ENCODE measurements around the gene CDC42EP5.
A peak's percentile ranks its signal among the peaks of the same experiment; 100 is the strongest.

Gene CDC42EP5

DNA sequence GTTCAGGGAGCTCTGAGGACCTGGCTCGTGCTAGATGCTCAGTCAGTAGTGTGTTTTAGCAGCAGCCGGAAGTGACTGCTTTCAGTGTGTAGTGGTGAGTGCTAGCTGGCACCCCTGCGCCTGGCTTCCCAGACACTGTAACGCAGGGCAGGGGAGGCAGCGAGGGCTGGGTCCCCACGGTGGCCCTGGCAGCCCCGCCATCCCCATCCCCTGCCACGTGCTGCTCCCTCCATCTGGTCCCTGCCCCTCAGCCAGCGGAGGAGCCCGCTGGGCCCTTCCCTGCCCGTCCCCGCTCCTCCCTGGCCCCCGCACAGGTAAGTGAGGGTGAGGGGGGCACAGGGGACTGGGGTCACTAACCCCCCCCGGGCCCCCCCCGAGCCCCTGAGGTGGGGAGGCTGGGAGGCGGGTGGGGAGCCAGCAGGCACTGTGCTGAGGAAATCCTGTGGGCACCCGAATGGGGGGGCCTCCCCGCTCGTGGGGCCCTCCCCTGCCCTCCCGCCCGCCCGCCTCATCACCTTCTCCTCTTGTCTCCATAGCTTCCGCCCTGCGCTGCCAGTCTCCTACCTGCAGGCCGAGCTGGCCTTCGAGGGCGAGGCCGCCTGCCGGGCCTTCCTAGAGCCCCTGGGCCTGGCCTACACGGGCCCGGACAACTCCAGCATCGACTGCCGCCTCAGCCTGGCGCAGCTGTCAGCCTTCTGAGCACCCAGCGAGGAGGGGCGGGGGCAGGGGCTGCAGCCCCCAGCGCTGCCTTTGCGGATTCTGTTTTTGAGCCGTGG is 12.7 kb downstream of the CDC42EP5 start:
- H3K79me1 ChIP-seq (replicated peaks; ENCODE audit: low read length, poor library complexity, severe bottlenecking) = peaks cover 25% of the 10 kb centered on the region
- H2BK120ac ChIP-seq (ENCODE audit: low read depth, low read length) = no peak overlapping the region
- no peak for DNase-seq
- no peak overlapping the region for H3K4ac ChIP-seq (ENCODE audit: low read depth in 1 of 2, low read length in 2 of 2)
- no peak overlapping the region for H3K18ac ChIP-seq (ENCODE audit: low read depth in 1 of 2, low read length in 2 of 2)
- peak overlapping the region in 1 of 2 experiments; percentile 24 for H3K4me3 ChIP-seq (ENCODE audit: insufficient read depth in 1 of 2, low read depth in 1 of 2, low read length in 2 of 2)
- no peak overlapping the region for H2BK15ac ChIP-seq (ENCODE audit: low read depth, poor library complexity, severe bottlenecking)
- no peak overlapping the region for H3K9ac ChIP-seq (ENCODE audit: low read length)
- no peak overlapping the region for H3K14ac ChIP-seq (ENCODE audit: low read length in 2 of 2)
- H2BK12ac ChIP-seq (ENCODE audit: low read length in 2 of 2) = no peak overlapping the region
- peaks cover 54% of the 10 kb centered on the region for H3K4me1 ChIP-seq (ENCODE audit: control insufficient read depth, insufficient read depth, low read depth, low read length)
- H2AK5ac ChIP-seq (ENCODE audit: low read length, severe bottlenecking) = no peak overlapping the region
- H4K8ac ChIP-seq (ENCODE audit: low read length) = no peak overlapping the region
- no peak overlapping the region for H4K91ac ChIP-seq (ENCODE audit: low read length)
- H3K36me3 ChIP-seq (ENCODE audit: control insufficient read depth in 1 of 2, insufficient read depth in 2 of 2, low read depth in 1 of 2, low read length in 2 of 2) = peaks cover 68 to 82% of the 10 kb centered on the region in 2 experiments
- H3K9me3 ChIP-seq (ENCODE audit: control insufficient read depth, low read length) = no peaks in the 10 kb centered on the region
- 93% methylated on average over 24 of the region's 39 CpGs for WGBS
- no peak overlapping the region for H3K23ac ChIP-seq (ENCODE audit: low read length in 2 of 2)
- no peaks in the 10 kb centered on the region for H3K27me3 ChIP-seq (ENCODE audit: control insufficient read depth in 1 of 2, insufficient read depth in 1 of 2, low read length in 2 of 2)
- H3K4me2 ChIP-seq (ENCODE audit: low read length, poor library complexity, severe bottlenecking) = no peak overlapping the region
- H2BK5ac ChIP-seq (ENCODE audit: low read depth, low read length, poor library complexity, severe bottlenecking) = no peak overlapping the region
- no peak overlapping the region for H2AFZ ChIP-seq (ENCODE audit: low read depth, low read length)
- no peak overlapping the region for H3K27ac ChIP-seq (ENCODE audit: low read length, poor library complexity, severe bottlenecking)

- 86% methylated on average over 16 of the region's 16 CpGs for WGBS
These were observed 13.5 kb downstream of the CDC42EP5 start for GRCh38 chr19:54459282-54460229.

DNA sequence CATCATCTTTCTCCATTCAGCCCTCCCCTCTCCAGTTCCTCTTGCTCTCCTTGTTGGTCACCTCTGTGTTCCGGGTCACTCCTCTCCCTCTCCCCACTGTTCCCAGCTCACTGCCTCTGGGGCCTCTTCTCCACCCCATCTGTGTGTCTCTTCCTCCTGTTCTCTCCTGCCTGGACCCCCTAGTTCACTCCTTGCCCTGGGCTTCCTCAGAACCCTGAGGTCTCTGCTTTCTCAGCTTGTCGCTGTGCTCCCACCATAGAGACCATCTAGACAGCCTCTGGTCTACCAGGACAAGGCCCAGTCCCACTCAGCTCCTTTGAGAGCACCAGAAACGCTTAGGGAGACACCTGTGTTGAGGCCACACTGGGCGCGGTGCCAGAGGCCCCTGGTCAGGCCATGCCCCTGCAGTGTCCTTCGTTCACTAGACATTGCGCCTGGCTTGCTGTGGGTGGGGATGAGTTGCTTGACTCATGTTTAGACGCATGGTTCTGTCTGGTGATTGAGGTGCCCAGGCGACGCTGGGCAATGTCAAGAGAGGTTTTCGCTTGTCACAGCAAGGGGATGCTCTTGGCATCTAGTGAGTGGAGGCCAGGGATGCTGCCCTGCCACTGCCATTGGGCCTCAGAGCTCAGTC is 14.3 kb downstream of the CDC42EP5 start:
- H4K91ac ChIP-seq (ENCODE audit: low read length) = no peak overlapping the region
- WGBS = 98% methylated on average over 10 of the region's 11 CpGs

More at GRCh38 chr19:54459282-54460229, 13.5 kb downstream of the CDC42EP5 start:
- no peak overlapping the region for H2BK15ac ChIP-seq (ENCODE audit: low read depth, poor library complexity, severe bottlenecking)
- no peak overlapping the region for H2AFZ ChIP-seq (ENCODE audit: low read depth, low read length)
- no peak overlapping the region for H3K27ac ChIP-seq (ENCODE audit: low read length, poor library complexity, severe bottlenecking)
- H3K14ac ChIP-seq (ENCODE audit: low read length in 2 of 2) = no peak overlapping the region
- no peak overlapping the region for H4K8ac ChIP-seq (ENCODE audit: low read length)
- H3K4me1 ChIP-seq (ENCODE audit: control insufficient read depth, insufficient read depth, low read depth, low read length) = peaks cover 48% of the 10 kb centered on the region
- peaks cover 31% of the 10 kb centered on the region for H3K79me1 ChIP-seq (replicated peaks; ENCODE audit: low read length, poor library complexity, severe bottlenecking)
- no peak overlapping the region for H3K18ac ChIP-seq (ENCODE audit: low read depth in 1 of 2, low read length in 2 of 2)
- H4K91ac ChIP-seq (ENCODE audit: low read length) = no peak overlapping the region
- H3K36me3 ChIP-seq (ENCODE audit: control insufficient read depth in 1 of 2, insufficient read depth in 2 of 2, low read depth in 1 of 2, low read length in 2 of 2) = peaks cover 76 to 85% of the 10 kb centered on the region in 2 experiments
- no peak overlapping the region for H2AK5ac ChIP-seq (ENCODE audit: low read length, severe bottlenecking)
- DNase-seq = no peak
- no peak overlapping the region for H2BK5ac ChIP-seq (ENCODE audit: low read depth, low read length, poor library complexity, severe bottlenecking)
- no peak overlapping the region for H2BK12ac ChIP-seq (ENCODE audit: low read length in 2 of 2)
- no peaks in the 10 kb centered on the region for H3K9me3 ChIP-seq (ENCODE audit: control insufficient read depth, low read length)
- H3K23ac ChIP-seq (ENCODE audit: low read length in 2 of 2) = no peak overlapping the region
- no peak overlapping the region for H3K4ac ChIP-seq (ENCODE audit: low read depth in 1 of 2, low read length in 2 of 2)
- no peak overlapping the region for H3K4me2 ChIP-seq (ENCODE audit: low read length, poor library complexity, severe bottlenecking)
- no peaks in the 10 kb centered on the region for H3K27me3 ChIP-seq (ENCODE audit: control insufficient read depth in 1 of 2, insufficient read depth in 1 of 2, low read length in 2 of 2)
- peak overlapping the region; percentile 2 for H3K9ac ChIP-seq (ENCODE audit: low read length)
- H3K4me3 ChIP-seq (ENCODE audit: insufficient read depth in 1 of 2, low read depth in 1 of 2, low read length in 2 of 2) = peak overlapping the region in 1 of 2 experiments; percentile 24
- H2BK120ac ChIP-seq (ENCODE audit: low read depth, low read length) = no peak overlapping the region

More for the DNA sequence above, 14.3 kb downstream of the CDC42EP5 start:
- Histone ChIP-seq H3K4ac (ENCODE audit: low read depth in 1 of 2, low read length in 2 of 2) (no peak overlapping the region), H3K4me1 (ENCODE audit: control insufficient read depth, insufficient read depth, low read depth, low read length) (peaks cover 44% of the 10 kb centered on the region), H3K9ac (ENCODE audit: low read length) (no peak overlapping the region), H3K4me2 (ENCODE audit: low read length, poor library complexity, severe bottlenecking) (no peak overlapping the region), H3K27ac (ENCODE audit: low read length, poor library complexity, severe bottlenecking) (no peak overlapping the region), H2AFZ (ENCODE audit: low read depth, low read length) (no peak overlapping the region), H3K23ac (ENCODE audit: low read length in 2 of 2) (no peak overlapping the region), H3K18ac (ENCODE audit: low read depth in 1 of 2, low read length in 2 of 2) (no peak overlapping the region), H3K27me3 (ENCODE audit: control insufficient read depth in 1 of 2, insufficient read depth in 1 of 2, low read length in 2 of 2) (no peaks in the 10 kb centered on the region), H2AK5ac (ENCODE audit: low read length, severe bottlenecking) (no peak overlapping the region), H3K79me1 (replicated peaks; ENCODE audit: low read length, poor library complexity, severe bottlenecking) (peaks cover 38% of the 10 kb centered on the region), H3K4me3 (ENCODE audit: insufficient read depth in 1 of 2, low read depth in 1 of 2, low read length in 2 of 2) (no peak overlapping the region), H3K36me3 (ENCODE audit: control insufficient read depth in 1 of 2, insufficient read depth in 2 of 2, low read depth in 1 of 2, low read length in 2 of 2) (peaks cover 84 to 93% of the 10 kb centered on the region in 2 experiments), H2BK120ac (ENCODE audit: low read depth, low read length) (no peak overlapping the region), H2BK12ac (ENCODE audit: low read length in 2 of 2) (no peak overlapping the region), H3K14ac (ENCODE audit: low read length in 2 of 2) (no peak overlapping the region), H3K9me3 (ENCODE audit: control insufficient read depth, low read length) (no peaks in the 10 kb centered on the region), H2BK15ac (ENCODE audit: low read depth, poor library complexity, severe bottlenecking) (no peak overlapping the region), H4K8ac (ENCODE audit: low read length) (no peak overlapping the region), H2BK5ac (ENCODE audit: low read depth, low read length, poor library complexity, severe bottlenecking) (no peak overlapping the region)
- no peak for DNase-seq

Data from mesenchymal stem cell (in vitro differentiated cells and primary cell).